ENCODE results near the gene TMEM176B. TPM values are rescaled to one million over a fixed set of nuclear protein-coding genes. Genes with fewer than 3 reads are reported as not detected.
A peak's percentile ranks its signal among the peaks of the same experiment; 100 is the strongest.
"Not testable (repeated sequence)": the region's sequence is repeated elsewhere in the genome, so short reads cannot be mapped to it uniquely, and the experiment has no call there.

The TMEM176B gene
- total RNA-seq, 2 donors from 2014 or later, result 125 to 241 TPM

DNA sequence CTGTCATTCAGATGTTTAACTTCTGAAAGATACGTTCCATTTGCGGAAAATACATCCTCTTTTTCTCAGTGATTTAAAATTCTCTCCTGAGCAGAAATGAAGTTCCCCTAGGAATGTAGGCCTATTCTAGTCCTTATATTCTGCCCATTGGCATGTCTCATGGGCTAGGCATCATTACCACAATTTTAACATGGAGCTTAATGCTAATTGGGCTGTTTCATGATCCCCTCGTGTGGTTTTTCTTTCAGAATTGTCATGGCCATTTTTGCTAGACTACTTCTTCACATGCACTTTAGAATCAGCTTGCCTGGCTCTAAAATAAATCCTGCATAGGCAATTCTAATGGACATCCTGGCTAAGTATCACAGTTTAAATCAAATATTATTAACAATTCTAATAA is 1.0 kb downstream of the TMEM176B start:
- intact Hi-C loops (cut with DNase I), result no loop called here
- no peak for ATAC-seq
- no peak for DNase-seq

DNA sequence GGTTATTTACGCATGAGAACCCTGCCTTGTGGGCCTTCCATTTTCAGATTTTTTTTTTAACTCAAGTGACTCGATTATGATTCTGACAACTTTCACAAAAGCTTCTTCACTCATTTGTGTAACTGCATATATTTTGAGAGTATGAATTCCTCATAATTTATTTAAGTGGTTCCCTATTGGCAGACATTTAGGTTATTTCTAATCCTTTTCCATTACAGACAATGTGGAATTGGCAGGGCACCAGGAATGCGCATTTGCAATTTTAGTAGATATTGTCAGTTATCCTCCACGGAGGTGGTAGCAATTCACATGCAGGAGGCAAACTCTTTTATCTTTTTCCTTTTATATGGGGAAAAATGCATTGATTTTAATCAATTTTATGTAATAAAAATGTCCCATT is 2.5 kb downstream of the TMEM176B start:
- intact Hi-C loops (cut with DNase I), result no loop called here
- ATAC-seq, result no peak

DNA sequence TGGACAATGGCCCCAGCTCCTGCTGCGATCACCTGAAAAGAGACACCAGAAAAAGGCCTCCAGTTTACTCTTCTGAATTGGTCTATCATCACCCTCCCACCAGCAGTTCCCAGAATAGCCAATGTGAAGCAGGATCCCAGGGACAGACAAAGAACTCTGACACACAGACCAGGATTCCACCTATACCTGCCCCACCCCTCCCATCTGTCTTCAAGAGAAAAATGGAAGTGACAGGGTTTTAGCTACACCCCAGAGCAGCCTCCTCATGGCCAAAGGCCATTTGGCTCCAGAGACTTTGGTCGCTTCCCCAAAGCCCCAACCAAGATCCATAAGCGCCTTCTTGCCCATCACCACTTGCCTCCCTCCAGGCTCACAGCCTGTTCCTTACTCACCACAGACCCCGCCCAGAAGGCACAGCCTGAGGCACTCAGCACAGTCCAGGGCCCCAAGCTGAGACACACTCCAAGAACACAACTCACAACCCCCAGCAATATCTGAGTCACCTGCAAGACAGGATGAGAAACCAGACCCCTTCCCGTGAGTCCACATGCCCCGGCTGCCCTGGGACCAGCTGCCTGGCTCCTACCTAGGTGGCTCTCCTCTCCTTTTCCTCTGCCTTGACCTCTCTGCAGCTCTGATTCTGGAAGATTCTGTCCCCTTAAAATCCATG is 6.5 kb downstream of the TMEM176B start:
- intact Hi-C loops (cut with DNase I), result no loop called here
- ATAC-seq (no peak), DNase-seq (no peak)

More for the DNA sequence above, 2.5 kb downstream of the TMEM176B start:
- no peak for DNase-seq

DNA sequence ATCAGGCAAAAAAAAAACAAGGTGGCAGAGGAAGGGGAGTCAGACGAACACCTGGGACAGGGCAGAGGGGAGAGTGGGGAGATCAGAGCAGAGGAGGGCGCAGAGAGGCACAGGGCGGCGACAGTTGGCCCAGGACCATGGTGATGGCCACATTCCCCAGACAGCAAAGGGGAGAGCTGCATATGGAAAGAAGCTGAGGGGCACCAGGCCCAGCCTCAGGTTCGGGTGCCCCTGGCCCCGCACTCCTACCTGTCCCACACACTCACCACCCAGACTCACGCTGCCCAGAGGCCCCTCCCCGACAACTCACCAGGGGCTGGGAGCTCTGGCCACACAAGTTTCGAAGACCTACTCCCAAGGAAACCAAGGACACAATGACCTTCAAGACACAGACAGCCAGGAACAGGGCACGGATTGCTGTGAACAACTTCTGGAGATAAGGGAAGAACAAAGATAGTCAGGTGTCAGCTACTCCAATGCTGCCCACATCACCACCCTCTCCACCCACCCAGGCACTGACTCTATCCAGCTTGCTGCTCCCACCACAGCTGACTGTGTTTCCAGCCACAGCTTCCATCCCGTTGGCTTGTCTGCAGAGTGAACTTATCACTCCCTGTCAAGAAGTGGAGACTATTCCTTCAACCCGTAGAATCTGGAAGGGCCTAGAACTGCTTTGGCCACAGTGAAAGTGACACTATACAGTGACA is 8.3 kb downstream of the TMEM176B start:
- DNase-seq (no peak), ATAC-seq (peak; percentile 26 to 42)
- intact Hi-C loops (cut with DNase I), result no loop called here

DNA sequence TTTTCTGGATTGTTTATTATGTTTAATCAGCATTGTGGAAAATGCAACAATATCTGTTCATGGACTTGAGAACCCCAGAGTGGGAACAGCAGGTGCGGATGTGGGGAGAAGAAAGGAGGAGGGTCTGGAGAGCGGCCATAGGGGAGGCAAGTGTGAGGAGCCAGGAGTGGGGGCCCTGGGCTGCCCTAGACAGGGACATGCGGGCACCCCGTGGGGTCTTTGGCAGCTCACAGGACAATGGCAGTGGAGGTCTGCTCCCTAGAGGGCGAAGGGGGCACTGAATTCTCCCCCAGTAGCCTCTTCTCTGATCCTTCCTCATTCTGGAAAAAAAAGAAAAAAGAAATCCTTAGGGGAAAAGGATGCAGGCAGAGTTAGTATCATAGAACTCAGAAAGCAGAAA is 8.9 kb downstream of the TMEM176B start:
- intact Hi-C loops (cut with DNase I), result no loop called here
- ATAC-seq, result no peak

DNA sequence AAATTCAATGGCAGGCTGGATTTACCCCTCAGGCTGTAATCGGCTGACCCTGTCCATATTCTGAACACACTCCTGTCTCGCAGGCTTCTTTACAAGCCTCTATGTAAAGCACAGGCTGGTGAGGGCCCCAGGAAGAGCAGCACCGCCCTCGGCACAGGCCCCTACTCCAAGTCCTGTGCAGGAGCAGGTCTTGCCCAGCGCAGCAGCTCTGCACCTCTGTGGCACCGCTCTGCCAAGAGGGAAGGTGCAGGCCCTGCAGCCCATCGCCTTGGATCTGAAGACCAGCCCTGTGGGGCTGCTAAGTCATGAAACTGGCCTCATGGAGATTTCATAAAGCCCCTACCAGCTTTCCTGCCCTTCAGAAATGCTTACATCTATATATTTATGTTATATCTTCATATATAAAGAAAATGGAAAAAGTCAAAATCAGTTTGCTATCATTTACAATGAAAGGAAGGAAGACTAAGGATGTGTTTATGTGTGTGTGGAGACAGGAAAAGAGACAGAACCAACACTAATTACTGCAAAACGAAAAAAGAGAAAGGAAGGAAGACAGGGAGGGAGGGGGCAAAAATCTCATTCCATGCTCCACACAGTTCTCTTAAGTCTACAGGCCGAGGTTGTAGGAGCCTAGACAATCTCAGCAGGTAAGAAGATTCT is 9.6 kb downstream of the TMEM176B start:
- intact Hi-C loops (cut with DNase I), result no loop called here
- no peak for ATAC-seq
- DNase-seq, result no peak

More for the DNA sequence above, 8.9 kb downstream of the TMEM176B start:
- DNase-seq, result no peak

DNA sequence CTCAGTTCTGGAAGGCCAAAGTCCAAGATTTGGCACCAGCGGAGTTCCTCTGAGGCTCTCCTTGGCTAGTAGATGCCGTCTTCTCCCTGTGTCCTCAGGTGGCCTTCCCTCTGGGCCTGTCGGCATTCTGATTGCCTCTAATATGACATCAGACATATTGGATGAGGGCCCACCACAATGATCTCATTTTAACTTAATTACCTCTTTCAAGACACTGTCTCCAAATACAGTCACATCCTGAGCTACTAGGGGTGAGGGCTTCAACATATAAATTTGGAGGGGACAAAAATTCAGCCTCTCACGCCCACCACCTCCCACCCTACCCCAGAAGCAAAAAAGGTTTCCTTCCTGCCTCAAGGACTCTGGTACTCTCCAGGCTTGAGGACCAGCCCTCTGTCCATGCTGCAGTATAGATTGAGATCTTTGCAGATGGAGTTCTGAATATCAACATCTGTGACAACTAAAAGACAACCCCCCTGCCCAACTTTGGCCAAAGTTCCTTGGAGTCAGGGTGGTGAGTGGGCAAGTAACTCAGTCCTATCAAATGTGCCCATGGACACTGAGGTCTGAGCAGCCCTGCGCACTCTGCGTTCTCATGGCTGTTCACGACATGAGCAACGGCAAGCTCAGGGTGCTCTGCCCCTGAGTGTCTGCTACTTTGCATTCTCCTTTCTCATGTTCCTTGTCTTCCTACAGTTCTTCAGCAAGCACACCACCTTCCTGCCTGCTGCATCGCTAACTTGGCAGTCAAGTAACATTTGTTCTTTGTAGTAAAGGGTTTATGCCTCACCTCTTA is 11.5 kb downstream of the TMEM176B start:
- ATAC-seq, result peak; percentile 70 to 77
- intact Hi-C loops (cut with DNase I), result no loop called here
- peak; percentile 86 for DNase-seq

DNA sequence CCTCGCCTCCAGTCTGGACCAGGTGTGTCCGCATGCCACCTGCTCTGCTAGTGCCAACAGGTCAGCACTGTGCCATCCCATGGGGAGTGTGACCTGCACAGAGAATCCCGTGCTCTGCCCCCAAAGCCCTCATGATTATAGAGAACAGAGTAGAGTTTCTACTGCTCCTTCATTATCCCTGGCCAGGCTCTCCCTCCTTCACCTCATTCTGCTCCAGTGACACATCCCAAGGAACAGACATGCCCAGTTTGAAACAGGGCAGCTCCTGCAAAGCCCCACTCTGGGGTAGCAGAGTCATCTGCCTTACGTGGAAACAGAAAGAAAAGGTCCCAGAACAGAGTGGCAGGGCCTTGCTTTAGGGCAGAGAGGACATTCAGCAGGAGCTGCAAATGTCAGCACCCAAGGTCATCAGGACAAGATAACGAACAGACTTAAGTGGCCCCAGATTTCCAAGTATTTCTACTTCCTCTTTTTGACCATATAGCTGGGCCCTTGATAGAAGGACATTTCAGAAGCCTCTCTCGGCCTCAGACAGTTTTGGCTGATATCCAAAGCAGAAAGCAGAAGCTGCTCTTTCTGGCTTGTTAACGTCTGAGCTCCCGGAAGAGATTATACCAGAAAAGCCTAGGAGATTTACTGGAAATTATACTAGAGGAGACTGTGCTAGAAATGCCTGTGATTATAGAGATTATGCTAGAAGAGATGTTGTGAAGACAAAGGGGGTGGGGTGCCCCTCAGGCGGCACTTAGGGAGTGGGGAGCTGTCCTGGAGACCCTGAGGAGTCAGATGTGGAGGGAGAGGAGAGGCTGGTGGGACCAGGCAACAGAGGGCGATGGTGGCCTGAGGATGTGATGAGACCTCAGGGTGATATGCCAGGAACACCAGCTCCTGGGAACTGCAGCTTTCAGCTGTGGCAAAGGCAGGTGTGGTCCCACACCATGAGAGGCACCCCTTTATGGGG is 12.6 kb downstream of the TMEM176B start:
- ATAC-seq (peak; percentile 46 to 51), DNase-seq (no peak)
- intact Hi-C loops (cut with DNase I), result no loop called here

DNA sequence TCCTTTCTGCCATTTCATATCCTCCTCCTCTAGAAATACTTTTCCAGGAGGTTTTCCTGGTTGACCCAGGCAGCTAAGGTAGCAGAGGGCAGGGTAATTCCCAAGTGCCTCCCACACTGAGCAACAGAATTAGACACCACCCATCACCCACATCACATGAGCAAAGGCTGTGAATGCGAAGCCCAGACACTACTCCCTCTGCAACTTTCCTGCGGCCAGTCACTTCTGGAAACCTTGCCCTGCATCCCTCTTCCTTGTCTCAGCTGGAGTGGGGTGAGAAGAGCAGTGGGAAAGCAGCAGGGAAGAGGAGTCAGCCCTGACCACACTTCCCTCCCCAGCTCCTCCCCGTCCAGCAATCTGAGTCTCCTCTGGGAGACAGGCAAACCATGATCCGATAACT is 15.2 kb downstream of the TMEM176B start:
- intact Hi-C loops (cut with DNase I), result loop anchor here in 1 of 2 donors (5.0 kb wide), 1 partner anchor 92 kb away; no protein-coding TSS in a partner anchor
- ATAC-seq (peak; percentile 8 to 50), DNase-seq (no peak)

DNA sequence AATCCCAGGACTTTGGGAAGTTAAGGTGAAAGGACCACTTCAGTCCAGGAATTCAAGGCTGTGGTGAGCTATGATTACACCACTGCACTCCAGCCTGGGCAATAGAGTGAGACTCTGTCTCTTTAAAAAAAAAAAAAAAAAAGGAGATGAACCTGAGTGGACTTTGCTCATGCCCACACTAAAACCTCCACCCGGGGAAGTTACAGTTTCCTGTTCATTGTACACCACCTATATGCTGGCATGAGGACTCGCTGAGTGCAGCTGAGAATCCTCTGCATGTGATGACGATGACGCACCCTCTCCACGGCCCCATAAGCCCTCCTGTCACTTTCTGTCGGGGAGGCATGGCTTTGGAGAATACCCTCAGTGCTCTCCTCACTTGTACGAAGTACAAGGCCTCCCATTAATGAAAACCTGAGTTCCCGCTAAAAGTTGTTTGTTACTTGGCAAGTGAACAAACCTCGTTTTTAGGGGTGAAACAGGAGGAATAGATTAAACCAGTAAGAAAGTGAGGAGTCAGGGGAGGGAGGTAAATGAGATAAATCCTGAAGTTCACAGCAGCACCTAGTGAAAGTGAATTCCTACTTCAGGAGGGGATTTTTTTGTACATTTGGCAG is 15.9 kb downstream of the TMEM176B start:
- ATAC-seq (peak in 1 of 2 donors; percentile 5), DNase-seq (no peak)
- intact Hi-C loops (cut with DNase I), result loop anchor here in 1 of 2 donors (5.0 kb wide), 1 partner anchor 93 kb away; no protein-coding TSS in a partner anchor

DNA sequence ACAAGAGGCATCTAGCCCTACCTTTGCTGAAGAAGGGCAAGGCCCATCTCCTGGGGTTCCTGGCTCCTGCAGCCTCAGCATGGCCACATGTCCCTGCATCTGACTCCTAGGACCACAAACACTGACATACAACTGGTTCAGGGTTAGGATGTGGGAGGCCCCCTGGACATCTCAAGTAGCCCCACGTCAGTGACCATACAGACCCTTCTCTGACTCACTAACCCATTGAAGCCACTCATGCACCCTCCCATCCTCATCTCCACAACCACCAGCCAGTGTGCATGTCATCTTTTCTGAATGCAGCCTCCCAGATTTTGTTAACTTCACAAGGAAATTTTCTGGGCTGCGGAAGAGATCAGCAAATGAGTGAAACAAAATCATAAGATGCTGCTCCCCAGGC is 18.2 kb downstream of the TMEM176B start:
- no peak for DNase-seq
- no peak for ATAC-seq
- intact Hi-C loops (cut with DNase I), result loop anchor here in 1 of 2 donors (5.0 kb wide), 1 partner anchor 95 kb away; no protein-coding TSS in a partner anchor

DNA sequence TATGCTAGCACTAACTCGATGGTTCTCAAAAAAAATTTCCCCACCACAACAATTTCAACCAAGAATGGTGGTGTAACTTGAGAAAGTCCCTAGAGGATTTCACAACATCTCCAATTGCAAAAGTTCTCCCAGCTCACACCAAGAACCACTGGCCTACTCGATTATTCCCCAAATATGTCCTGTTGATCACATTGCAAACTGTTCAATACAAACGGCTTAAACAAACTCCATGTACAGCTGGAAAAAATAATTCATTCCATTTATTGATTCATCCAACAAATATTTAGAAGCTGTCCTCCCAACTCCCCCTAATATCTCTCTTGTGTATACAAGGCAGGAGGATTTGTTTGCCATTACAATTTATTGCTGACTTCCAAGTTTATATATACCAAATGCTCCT is 19.1 kb downstream of the TMEM176B start:
- intact Hi-C loops (cut with DNase I), result loop anchor here in 1 of 2 donors (5.0 kb wide), 1 partner anchor 96 kb away; no protein-coding TSS in a partner anchor
- DNase-seq (no peak), ATAC-seq (no peak)

DNA sequence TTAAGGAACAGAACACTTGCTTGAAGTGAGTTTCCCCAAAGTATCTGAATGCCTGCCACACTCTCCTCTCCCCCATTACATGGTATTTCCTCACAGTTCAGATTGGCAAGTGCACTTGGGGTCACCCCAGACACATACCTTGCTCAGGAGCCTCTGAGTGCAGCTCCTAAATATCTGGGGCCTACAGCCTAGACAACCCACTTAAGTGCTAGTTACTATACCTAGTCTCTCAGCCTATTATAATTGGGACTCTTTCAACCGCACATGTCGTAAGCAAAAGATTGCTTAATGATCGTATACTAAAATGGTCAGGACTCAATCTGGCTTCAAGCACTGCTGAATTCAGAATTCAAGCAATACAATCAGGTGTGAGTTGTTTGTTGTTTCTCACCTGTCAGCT is 19.9 kb downstream of the TMEM176B start:
- DNase-seq (no peak), ATAC-seq (no peak)
- intact Hi-C loops (cut with DNase I), result loop anchor here in 1 of 2 donors (5.0 kb wide), 1 partner anchor 97 kb away; no protein-coding TSS in a partner anchor

DNA sequence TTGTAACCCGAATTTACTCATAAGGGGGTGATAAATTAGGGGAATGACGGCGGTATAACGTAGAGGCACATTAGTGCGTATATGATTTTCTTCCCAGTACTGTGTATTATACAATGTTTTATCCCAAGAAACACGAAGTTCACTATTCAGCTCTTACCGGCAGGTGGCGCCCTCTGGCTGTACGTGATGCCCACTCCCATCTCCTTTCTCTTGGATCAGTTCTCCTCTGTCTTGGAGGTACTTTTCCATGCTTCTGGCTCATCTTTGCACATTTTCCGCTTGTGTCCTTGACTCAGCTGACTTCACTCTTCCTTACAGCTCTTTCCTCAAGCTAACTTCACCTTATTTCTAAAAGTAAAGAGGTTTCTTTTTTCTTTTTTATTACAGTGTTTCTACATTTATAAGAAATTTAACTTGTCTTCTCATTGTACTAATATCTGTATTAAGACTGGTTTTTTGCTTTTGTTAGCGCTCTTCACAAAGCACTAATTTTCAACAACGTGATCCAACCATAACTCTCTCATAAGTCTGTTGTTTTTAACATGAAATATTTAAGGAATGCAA is 21.3 kb downstream of the TMEM176B start:
- intact Hi-C loops (cut with DNase I), result loop anchor here in 1 of 2 donors (2.0 to 5.0 kb wide), 3 partner anchors 83 to 208 kb away; no protein-coding TSS in a partner anchor
- peak; percentile 88 to 95 for ATAC-seq
- peak; percentile 87 for DNase-seq

DNA sequence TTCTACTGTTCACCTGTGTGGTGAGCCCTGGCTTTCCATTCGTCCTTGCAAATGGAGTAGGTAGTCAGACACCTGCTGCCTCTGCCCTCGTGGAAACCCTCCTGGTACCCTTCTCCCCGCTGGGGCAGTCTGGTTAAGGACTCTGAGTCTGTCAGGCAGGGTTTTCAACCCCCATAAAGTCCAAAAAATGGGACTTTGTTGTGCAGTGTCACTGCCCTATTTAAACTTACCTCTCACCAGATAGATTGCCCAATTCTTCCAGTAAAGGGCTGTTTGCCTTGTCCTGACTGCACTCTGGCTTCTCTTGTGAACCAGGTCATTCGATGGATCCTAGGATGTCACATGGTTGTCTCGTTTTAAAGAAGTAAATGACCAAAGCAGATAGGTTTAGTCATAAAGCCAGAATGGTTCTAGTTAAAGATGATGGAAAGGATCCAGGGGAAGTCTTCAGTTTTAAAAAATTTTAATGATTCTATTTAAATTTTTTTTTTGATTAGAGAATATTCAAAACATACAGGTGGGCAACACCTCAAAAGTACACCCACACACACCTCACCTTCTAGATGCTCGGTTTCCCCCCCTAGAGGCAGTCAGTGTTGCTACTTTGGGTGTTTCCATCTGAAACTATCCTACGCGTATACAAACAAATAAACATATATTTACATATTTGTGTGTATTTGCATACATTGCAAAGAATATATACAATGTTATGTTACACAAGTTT is 22.0 kb downstream of the TMEM176B start:
- DNase-seq, result no peak
- intact Hi-C loops (cut with DNase I), result loop anchor here in 1 of 2 donors (2.0 to 5.0 kb wide), 3 partner anchors 84 to 209 kb away; no protein-coding TSS in a partner anchor
- no peak for ATAC-seq

DNA sequence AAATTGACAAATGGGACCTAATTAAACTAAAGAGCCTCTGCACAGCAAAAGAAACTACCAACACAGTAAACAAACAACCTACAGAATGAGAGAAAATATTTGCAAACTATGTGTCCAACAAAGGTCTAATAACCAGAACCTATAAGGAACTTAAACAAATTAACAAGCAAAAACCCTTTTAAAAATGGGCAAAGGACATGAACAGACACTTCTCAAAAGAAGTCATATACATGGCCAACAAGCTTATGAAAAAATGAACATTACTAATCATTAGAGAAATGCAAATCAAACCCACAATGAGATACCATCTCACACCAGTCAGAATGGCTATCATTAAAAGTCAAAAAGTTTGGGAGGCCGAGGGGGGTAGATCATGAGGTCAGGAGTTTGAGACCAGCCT is 26.0 kb downstream of the TMEM176B start:
- DNase-seq; intact Hi-C loops (cut with DNase I); ATAC-seq: not testable (repeated sequence)

Measured in left cardiac atrium (tissue), 4 donors.